GDM1 (cell line): ENCODE results near the gene FCHSD2.
"Not testable (repeated sequence)": the region's sequence is repeated elsewhere in the genome, so short reads cannot be mapped to it uniquely, and the experiment has no call there.

Source experiments
- DNase-seq: peaks from one replicate; lab custom pipeline; 2025; lab: John Stamatoyannopoulos, UW

FCHSD2 gene

GRCh38 chr11:73121692-73122091, 20.4 kb downstream of the FCHSD2 start:
- no peak for DNase-seq

- no peak for DNase-seq
Measured at GRCh38 chr11:73117071-73117470, 25.0 kb downstream of the FCHSD2 start.

DNA sequence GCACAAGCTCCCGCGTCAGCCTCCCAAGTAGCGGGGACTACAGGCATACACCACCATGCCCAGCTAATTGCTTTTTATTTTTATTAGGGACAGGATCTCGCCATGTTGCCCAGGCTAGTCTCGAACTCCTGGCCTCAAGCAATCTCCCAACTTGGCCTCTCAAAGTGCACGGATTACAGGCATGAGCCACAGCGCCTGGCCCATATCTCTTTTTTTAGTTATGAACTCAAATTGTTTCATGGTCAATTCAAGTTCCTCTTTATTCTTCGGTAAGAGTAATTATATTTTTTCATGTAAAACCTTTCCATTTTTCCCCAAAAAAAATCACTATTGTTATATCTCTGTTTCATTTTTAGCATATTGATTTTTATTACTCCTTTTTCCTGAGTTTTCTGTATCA, 25.5 kb downstream of the FCHSD2 start:
- no peak for DNase-seq

- no peak for DNase-seq
Measured at GRCh38 chr11:73114835-73115220, 27.3 kb downstream of the FCHSD2 start.

DNA sequence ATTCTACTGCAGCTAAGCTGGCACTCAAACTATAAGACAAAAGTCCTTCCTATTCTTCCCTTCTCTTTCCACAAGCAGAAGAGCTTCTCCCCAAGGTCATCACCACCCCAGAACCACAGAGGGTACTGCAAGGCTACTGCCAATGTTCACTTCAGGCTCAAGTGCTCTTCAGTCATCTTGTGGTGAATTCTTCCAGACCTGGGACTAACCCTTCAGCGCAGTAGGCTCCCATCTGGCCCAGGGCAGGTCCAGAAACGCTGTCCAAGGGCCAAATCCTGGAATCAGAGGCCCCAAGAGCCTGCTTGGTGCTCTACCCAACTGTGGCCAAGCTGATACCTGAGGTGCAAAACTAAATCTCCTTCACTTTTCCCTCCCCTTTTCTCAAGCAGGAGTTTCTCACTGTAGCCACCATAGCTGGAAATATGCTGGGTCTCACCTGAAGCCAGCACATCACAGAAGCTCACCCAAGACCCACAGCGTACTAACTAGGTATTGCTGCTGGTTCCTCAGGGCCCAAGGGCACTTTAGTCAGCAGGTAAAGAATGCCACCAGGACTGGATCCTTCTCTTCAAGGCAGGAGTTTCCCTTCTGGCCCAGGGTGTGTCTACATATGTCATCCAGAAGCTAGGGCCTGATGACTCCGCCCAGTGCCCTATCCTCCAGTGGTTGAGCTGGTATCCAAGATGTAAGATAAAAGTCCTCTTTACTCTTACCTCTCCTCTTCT, 27.8 kb downstream of the FCHSD2 start:
- DNase-seq: no peak

- DNase-seq: no peak
Measured at GRCh38 chr11:73113426-73113825, 28.7 kb downstream of the FCHSD2 start.

DNA sequence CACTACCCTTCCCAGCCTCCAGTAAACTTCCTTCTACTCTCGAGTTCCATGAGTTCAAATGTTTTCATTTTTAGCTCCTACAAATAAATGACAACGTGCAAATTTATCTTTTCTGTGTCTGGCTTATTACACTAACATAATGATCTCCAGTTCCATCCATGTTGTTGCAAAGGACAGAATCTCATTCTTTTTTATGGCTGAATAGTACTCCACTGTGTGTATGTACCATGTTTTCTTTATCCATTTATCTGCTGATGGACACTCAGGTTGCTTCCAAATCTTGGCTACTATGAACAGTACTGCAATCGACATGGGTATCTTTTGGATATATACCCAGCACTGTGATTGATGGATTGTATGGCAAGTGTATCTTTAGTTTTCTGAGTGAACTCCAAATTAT, 34.5 kb downstream of the FCHSD2 start:
- DNase-seq: no peak

DNA sequence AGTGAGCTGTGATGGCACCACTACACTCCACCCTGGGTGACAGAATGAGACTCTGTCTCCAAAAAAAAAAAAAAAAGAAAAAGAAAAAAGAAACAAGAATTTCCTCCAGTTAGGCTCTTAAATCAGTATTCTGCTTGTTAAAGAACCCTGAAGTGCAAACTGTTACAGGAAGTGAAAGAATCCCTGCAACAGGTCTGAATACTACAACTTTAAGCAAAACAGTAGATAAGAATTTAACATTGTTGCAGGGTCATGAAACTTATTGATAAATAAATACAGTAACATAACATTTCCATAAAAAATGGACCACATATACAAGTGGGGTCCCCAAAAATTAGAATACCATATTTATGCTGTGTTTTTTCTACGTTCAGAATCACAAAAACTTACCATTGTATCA, 35.8 kb downstream of the FCHSD2 start:
- no peak for DNase-seq

- no peak for DNase-seq
Measured at GRCh38 chr11:73100578-73100977, 41.5 kb downstream of the FCHSD2 start.

DNA sequence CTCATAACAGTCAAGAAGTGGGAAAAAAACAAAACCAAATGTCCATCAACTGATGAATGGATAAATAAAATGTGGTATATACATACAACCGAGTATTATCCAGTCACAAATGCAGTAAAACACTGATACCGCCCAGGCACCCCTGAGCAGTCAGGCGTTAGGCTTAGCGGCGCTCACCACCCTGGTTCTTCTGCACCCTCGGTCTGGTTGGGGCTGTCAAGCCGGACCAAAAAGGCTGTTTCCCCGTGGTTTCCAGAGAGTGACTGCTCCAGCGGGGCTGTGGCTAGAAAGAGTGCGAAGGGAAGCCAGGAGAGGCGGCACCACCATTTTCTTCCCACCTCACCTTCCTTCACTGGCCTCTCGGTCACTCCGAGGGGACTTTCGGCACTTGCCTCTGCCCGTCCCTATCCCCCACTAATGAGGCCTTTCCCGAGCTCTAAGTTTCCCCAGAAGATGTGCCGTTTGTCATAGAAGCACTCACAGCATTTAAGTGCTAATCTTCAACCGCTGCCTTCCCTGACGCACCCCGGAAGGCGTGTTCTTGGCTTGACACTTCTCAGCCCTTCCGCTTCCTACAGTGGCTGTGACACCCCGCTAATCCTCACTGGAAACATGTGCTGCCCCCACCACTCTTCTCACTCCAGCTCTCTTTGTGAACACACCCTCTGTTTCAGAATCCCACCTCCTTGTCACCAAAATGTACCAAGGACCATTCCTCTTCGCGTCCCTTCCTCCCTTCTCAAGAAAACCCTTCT, 42.4 kb downstream of the FCHSD2 start:
- DNase-seq: no peak

DNA sequence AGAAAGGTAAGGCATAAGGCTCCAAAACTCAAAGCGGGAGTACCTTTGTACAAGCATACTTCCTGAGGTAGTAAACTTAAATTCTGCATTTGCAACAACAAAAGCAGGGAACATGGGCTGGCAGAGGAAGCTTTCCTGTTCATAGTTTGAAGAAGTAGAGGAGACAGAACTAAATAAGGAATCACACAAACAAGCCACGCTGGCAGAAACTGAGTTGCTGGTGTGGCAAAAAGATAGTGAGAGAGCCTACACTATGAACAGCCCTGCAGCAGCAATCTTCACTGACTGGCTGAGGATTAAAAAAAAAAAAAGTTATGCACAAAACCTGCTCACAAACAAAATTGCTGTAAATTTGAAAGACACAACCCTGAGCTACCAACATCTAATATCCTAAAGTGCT, 46.5 kb downstream of the FCHSD2 start:
- DNase-seq: no peak

- DNase-seq: no peak
Measured at GRCh38 chr11:73091521-73092305, 50.4 kb downstream of the FCHSD2 start.

- DNase-seq: no peak
Measured at GRCh38 chr11:73087730-73088129, 54.4 kb downstream of the FCHSD2 start.

GRCh38 chr11:73085189-73085875, 56.8 kb downstream of the FCHSD2 start:
- no peak for DNase-seq

DNA sequence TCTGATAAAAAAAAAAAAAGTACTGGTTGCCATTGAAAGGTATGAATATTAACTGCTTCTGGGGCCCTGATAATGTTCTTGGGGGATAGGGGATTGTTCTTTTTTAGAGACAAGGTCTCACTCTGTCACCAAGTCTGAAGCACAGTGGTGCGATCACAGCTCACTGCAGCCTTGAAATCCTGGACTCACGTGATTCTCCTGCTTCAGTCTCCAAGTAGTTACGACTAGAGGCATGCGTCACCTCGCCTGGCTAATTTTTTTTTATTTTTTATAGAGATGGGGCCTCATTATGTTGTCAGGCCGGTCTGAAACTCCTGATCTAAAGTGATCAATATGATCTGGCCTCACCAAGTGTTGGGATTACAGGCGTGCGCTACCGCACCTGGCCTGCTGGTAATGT, 63.5 kb downstream of the FCHSD2 start:
- no peak for DNase-seq

GRCh38 chr11:73077454-73077853, 64.7 kb downstream of the FCHSD2 start:
- no peak for DNase-seq

DNA sequence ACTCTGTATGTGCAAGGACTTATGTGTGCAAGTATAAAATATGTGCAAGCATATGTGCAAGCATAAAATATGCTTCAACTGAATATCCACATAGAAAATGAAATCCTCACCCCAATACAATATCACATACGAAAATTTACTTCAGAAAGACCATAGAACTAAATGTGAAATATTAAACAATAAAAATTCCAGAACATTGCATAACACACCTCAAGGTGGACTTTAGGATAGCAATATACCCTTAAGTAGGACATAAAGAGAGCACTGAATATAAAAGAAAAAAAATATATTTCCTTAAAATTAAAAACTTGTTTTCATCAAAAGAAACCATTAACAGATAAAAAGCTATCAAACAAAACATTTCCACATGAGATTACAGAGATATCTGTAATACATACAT, 67.8 kb downstream of the FCHSD2 start:
- no peak for DNase-seq

- DNase-seq: no peak
Measured at GRCh38 chr11:73072935-73073481, 69.1 kb downstream of the FCHSD2 start.

- no peak for DNase-seq
Measured at GRCh38 chr11:73070653-73071052, 71.5 kb downstream of the FCHSD2 start.

GRCh38 chr11:73061857-73062424, 80.2 kb downstream of the FCHSD2 start:
- not testable (repeated sequence) for DNase-seq

DNA sequence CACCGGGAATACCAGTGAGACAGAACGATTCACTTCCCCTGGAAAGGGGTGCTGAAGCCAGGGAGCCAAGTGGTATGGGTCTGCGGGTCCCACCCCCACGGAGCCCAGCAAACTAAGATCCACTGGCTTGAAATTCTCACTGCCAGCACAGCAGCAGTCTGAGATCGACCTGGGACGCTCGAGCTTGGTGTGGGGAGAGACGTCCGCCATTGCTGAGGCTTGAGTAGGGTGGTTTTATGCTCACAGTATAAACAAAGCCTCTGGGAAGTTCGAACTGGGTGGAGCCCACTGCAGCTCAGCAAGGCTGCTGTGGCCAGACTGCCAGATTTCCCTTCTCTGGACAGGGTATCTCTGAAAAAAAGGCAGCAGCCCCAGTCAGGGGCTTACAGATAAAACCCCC, 80.7 kb downstream of the FCHSD2 start:
- not testable (repeated sequence) for DNase-seq

DNA sequence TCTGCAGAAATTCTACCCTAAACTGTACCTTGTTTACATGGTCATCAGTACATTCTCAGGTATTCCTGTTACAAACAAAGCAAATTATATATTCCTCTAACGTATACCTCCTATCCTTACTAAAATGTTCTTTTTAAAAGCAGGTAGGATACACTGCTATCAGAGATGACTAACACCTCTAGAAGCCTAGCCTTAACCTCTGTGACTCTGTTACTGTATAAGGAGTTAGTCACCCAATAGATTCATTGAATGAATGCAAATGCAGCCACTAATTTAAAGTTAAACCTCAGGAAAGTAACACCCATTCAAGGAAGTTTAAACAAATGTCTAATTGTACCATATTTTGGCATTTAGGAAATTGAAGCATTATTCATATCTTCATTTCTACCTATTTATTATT, 82.2 kb downstream of the FCHSD2 start:
- no peak for DNase-seq
